HCT116 (cell line): ENCODE results near the gene CDR2. TPM values are rescaled to one million over a fixed set of nuclear protein-coding genes. Genes with fewer than 3 reads are reported as not detected.

Experiments
- ATAC-seq: fragments of 200-7000 bp; cut with Tn5 transposase; 2 replicates; pipeline ENCODE4 v1.9.1; 2020; ENCODE audit warnings: mild to moderate bottlenecking, moderate library complexity
- BruUV-seq: library from RNA; stranded (reverse); fragments of 400-500 nt; replicated peaks from 2 replicates; lab custom pipeline; 2021; lab: Mats Ljungman, UMichigan
- CTCF ChIA-PET: fragments of 300-600 bp; sonication (Branson Sonifier 250); formaldehyde crosslinking; loops from one replicate; lab custom pipeline; 2021; ENCODE audit warnings: antibody characterized with exemption; lab: Charles Lee
- POLR2A ChIA-PET: fragments of 300-600, 350-600 bp; sonication (Branson Sonifier 250); formaldehyde crosslinking; loops from one replicate; lab custom pipeline; 2021; ENCODE audit warnings: antibody characterized with exemption; lab: Charles Lee
- RAD21 ChIA-PET, 2 experiments: fragments of 300-600 bp; sonication (Branson Sonifier 250); formaldehyde crosslinking; loops; one replicate each; lab custom pipeline; 2023; ENCODE audit warnings: low total read pairs in 2 of 2; ENCODE audit not compliant: uncharacterized antibody in 2 of 2, unreplicated experiment in 2 of 2, low non-redundant PET in 1 of 2; lab: Charles Lee
- DNase-seq: peaks from one replicate; pipeline ENCODE4 v3.0.0-alpha.2; 2010; ENCODE audit warnings: low read depth, low spot score
- H2AFZ ChIP-seq: fragments of 200-600 bp; shearing (Covaris generic), sonication (generic); 2 replicates; pipeline ENCODE4 v1.6.1; 2017; ENCODE audit warnings: low read depth, mixed run types, mixed read lengths, antibody characterized with exemption, low read length; ENCODE audit not compliant: poor library complexity, severe bottlenecking
- H3K27ac ChIP-seq: 2 replicates; pipeline ENCODE4 v1.5.1; 2012; ENCODE audit warnings: low read depth, low read length
- H3K27me3 ChIP-seq: fragments of 200-600 bp; sonication (generic); 2 replicates; pipeline ENCODE4 v1.6.1; 2016; ENCODE audit warnings: mixed run types, low read length, mixed read lengths; ENCODE audit not compliant: insufficient read depth
- H3K36me3 ChIP-seq, 2 experiments: fragments of 200-500 bp in 1 of 2; fragments of 200-600 bp in 1 of 2; sonication (Bioruptor generic) in 1 of 2; sonication (generic) in 1 of 2; 2 replicates each; pipeline versions ENCODE4 v1.5.1 to v1.6.1; 2014 to 2016; ENCODE audit warnings: low read length in 2 of 2, inconsistent platforms in 1 of 2, mixed read lengths in 1 of 2, mixed run types in 1 of 2; ENCODE audit not compliant: insufficient read depth in 2 of 2, control insufficient read depth in 1 of 2
- H3K4me1 ChIP-seq, 2 experiments: fragments of 200-600 bp in 1 of 2; sonication (generic) in 1 of 2; 2 replicates each; pipeline versions ENCODE4 v1.5.1 to v1.6.1; 2012 to 2017; ENCODE audit warnings: low read length in 2 of 2, inconsistent platforms in 1 of 2, mild to moderate bottlenecking in 1 of 2, mixed read lengths in 1 of 2, mixed run types in 1 of 2, moderate library complexity in 1 of 2; ENCODE audit not compliant: insufficient read depth in 2 of 2, control insufficient read depth in 1 of 2
- H3K4me2 ChIP-seq: fragments of 200-600 bp; sonication (generic); 2 replicates; pipeline ENCODE4 v1.6.1; 2017; ENCODE audit warnings: mixed run types, low read length, mixed read lengths
- H3K4me3 ChIP-seq, 2 experiments: fragments of 200-600 bp in 1 of 2; sonication (generic) in 1 of 2; replicated peaks in 1 of 2; 2 replicates each; pipeline ENCODE4 v1.5.1; 2011 to 2016; ENCODE audit warnings: low read length in 2 of 2, control low read depth in 1 of 2, low read depth in 1 of 2, mild to moderate bottlenecking in 1 of 2, mixed read lengths in 1 of 2, mixed run types in 1 of 2
- H3K79me2 ChIP-seq: fragments of 200-600 bp; sonication (generic); 2 replicates; pipeline ENCODE4 v1.6.1; 2017; ENCODE audit warnings: mild to moderate bottlenecking, mixed run types, low read length, moderate library complexity, mixed read lengths; ENCODE audit not compliant: insufficient read depth
- H3K9ac ChIP-seq: fragments of 200-600 bp; sonication (generic); 2 replicates; pipeline ENCODE4 v1.6.1; 2016; ENCODE audit warnings: low read length, mixed read lengths
- H3K9me2 ChIP-seq: fragments of 200-600 bp; sonication (generic), shearing (Covaris generic); 2 replicates; pipeline ENCODE4 v1.6.1; 2017; ENCODE audit warnings: mixed run types, mild to moderate bottlenecking, moderate library complexity; ENCODE audit not compliant: insufficient read depth
- H3K9me3 ChIP-seq, 2 experiments: fragments of 200-500 bp in 1 of 2; fragments of 200-600 bp in 1 of 2; sonication (Bioruptor generic) in 1 of 2; sonication (generic) in 1 of 2; 2 replicates each; pipeline ENCODE4 v1.6.1; 2014 to 2017; ENCODE audit warnings: low read length in 2 of 2, mixed read lengths in 2 of 2, inconsistent platforms in 1 of 2, low read depth in 1 of 2, mild to moderate bottlenecking in 1 of 2, mixed run types in 1 of 2, moderate library complexity in 1 of 2; ENCODE audit not compliant: control insufficient read depth in 1 of 2, insufficient read depth in 1 of 2
- H4K20me1 ChIP-seq: fragments of 200-600 bp; sonication (generic), shearing (Covaris generic); 2 replicates; pipeline ENCODE4 v1.6.1; 2017; ENCODE audit warnings: mixed run types, mild to moderate bottlenecking, moderate library complexity; ENCODE audit not compliant: insufficient read depth
- ATF3 ChIP-seq: IDR thresholded peaks from 2 replicates; pipeline ENCODE4 v1.6.1; 2012
- CBX3 ChIP-seq: IDR thresholded peaks from 2 replicates; pipeline ENCODE4 v1.6.1; 2012; ENCODE audit warnings: low read depth
- CEBPB ChIP-seq: IDR thresholded peaks from 2 replicates; pipeline ENCODE4 v1.6.1; 2012; ENCODE audit warnings: low read depth
- CTCF ChIP-seq, 3 experiments: fragments of 200-600 bp in 1 of 3; sonication (generic) in 1 of 3; IDR thresholded peaks in 2 of 3; conservative IDR thresholded peaks in 1 of 3; 2 replicates each; pipeline ENCODE4 v1.5.1; 2012 to 2017; ENCODE audit warnings: low read depth in 2 of 3, low read length in 2 of 3, antibody characterized with exemption in 1 of 3, borderline replicate concordance in 1 of 3, control low read depth in 1 of 3, mild to moderate bottlenecking in 1 of 3, mixed read lengths in 1 of 3, mixed run types in 1 of 3, moderate library complexity in 1 of 3; ENCODE audit not compliant: insufficient read depth in 1 of 3
- EGR1 ChIP-seq: IDR thresholded peaks from 2 replicates; pipeline ENCODE4 v1.6.1; 2012; ENCODE audit warnings: low read depth
- EZH2 ChIP-seq: fragments of 200-600 bp; sonication (generic); IDR thresholded peaks from 2 replicates; pipeline ENCODE4 v1.6.1; 2017; ENCODE audit warnings: antibody characterized with exemption, mixed run types
- POLR2A ChIP-seq: IDR thresholded peaks from 2 replicates; pipeline ENCODE4 v1.7.0; 2011; ENCODE audit warnings: borderline replicate concordance; ENCODE audit not compliant: insufficient read depth, insufficient read length; ENCODE audit errors: extremely low read depth
- POLR2AphosphoS5 ChIP-seq: IDR thresholded peaks from 2 replicates; pipeline ENCODE4 v1.6.1; 2011; ENCODE audit warnings: mild to moderate bottlenecking, low read depth, low read length, moderate library complexity
- REST ChIP-seq: IDR thresholded peaks from 2 replicates; pipeline ENCODE4 v1.6.1; 2012; ENCODE audit warnings: low read depth
- SRF ChIP-seq: IDR thresholded peaks from 2 replicates; pipeline ENCODE4 v1.6.1; 2012; ENCODE audit warnings: low read depth
- TCF7L2 ChIP-seq: IDR thresholded peaks from 2 replicates; pipeline ENCODE4 v1.7.0; 2011; ENCODE audit warnings: borderline replicate concordance, inconsistent platforms; ENCODE audit not compliant: insufficient read depth, insufficient read length; ENCODE audit errors: extremely low read depth
- ZBTB33 ChIP-seq: IDR thresholded peaks from 2 replicates; pipeline ENCODE4 v1.6.1; 2011; ENCODE audit warnings: mild to moderate bottlenecking, low read length, moderate library complexity; ENCODE audit not compliant: insufficient replicate concordance; ENCODE audit errors: extremely low read depth
- intact Hi-C: fragments of 100-400 bp; cut with micrococcal nuclease; formaldehyde crosslinking; loops from 2 replicates; pipeline ENCODE4 v1.10.0; 2022
- total RNA-seq: library from RNA; stranded (reverse); gene quantifications from one replicate; pipeline ENCODE4 v1.2.1, GENCODE V29; 2021; ENCODE audit not compliant: unreplicated experiment

CDR2 gene
- total RNA-seq, 1 experiment from 2014 or later, result 27.3 TPM

- ATAC-seq (no peak), DNase-seq (no peak)
- Histone ChIP-seq H4K20me1 (no peaks in the 10 kb centered on the region), H3K79me2 (no peaks in the 10 kb centered on the region; the same call in 1 of the 2 replicates), H3K9me2 (no peaks in the 10 kb centered on the region), H3K9ac (no peak overlapping the region), H3K27me3 (no peaks in the 10 kb centered on the region), H3K4me1 (no peaks in the 10 kb centered on the region), H3K4me2 (no peak overlapping the region), H3K27ac (no peak overlapping the region), H3K36me3 (peaks cover 0 to 5% of the 10 kb centered on the region in 2 experiments; a peak in 1 of 4 replicates), H3K9me3 (peaks cover 0 to 5% of the 10 kb centered on the region in 2 experiments; a peak in 1 of 4 replicates), H3K4me3 (no peak overlapping the region), H2AFZ (no peak overlapping the region)
- no peak for TF ChIP-seq TCF7L2
- no peak for TF ChIP-seq POLR2A
- no peak for TF ChIP-seq EGR1
- TF ChIP-seq CBX3, result no peak
- no peak for TF ChIP-seq POLR2AphosphoS5
- TF ChIP-seq ATF3, result no peak
- no peak for TF ChIP-seq REST
- TF ChIP-seq CEBPB, result no peak
- no peak for TF ChIP-seq ZBTB33
- no peak for TF ChIP-seq SRF
- TF ChIP-seq EZH2, result no peak
- no peak for TF ChIP-seq CTCF (IDR thresholded peaks at IDR 0.05 in 2 of 3, conservative IDR thresholded peaks at IDR 0.05 in 1 of 3; ENCODE audit: borderline replicate concordance in 1 of 3, insufficient read depth in 1 of 3, low read depth in 2 of 3, low read length in 2 of 3)
- ChIA-PET POLR2A (no interaction called here), CTCF (no interaction called here), RAD21 (no interaction called here)
- no TSS peak for BruUV-seq
- intact Hi-C loops, result no loop called here
Measured at GRCh38 chr16:22340945-22341344, 33.5 kb downstream of the CDR2 start.
